HEK293 (cell line): ENCODE results near the gene BUB3.

Experiments used
- CTCF ChIA-PET: fragments of 350-600 bp; formaldehyde crosslinking; extraction: SDS; loops from one replicate; lab custom pipeline; 2021; ENCODE audit warnings: antibody characterized with exemption; lab: Yijun Ruan, JAX
- POLR2A ChIA-PET: fragments of 300-600 bp; formaldehyde crosslinking; extraction: SDS; loops from one replicate; lab custom pipeline; 2020; ENCODE audit warnings: antibody characterized with exemption, inconsistent platforms; lab: Yijun Ruan, JAX
- H3K27ac ChIP-seq: fragments of 200-500 bp; sonication (Bioruptor generic); 2 replicates; pipeline ENCODE4 v1.5.1; 2014; ENCODE audit warnings: low read depth, low read length, control low read depth, inconsistent platforms; ENCODE audit errors: extremely low read depth
- H3K36me3 ChIP-seq, 2 experiments: fragments of 200-500 bp in 1 of 2; sonication (Bioruptor generic) in 1 of 2; 1 replicate in 1 of 2; 2 replicates in 1 of 2; pipeline ENCODE4 v1.5.1; 2014 to 2017; ENCODE audit warnings: inconsistent platforms in 2 of 2, low read length in 2 of 2; ENCODE audit not compliant: control insufficient read depth in 2 of 2, insufficient read depth in 1 of 2
- H3K4me1 ChIP-seq: fragments of 200-500 bp; sonication (Bioruptor generic); 2 replicates; pipeline ENCODE4 v1.5.1; 2014; ENCODE audit warnings: mild to moderate bottlenecking, low read length, inconsistent platforms; ENCODE audit not compliant: control insufficient read depth, insufficient read depth
- H3K4me3 ChIP-seq: 2 replicates; pipeline ENCODE4 v1.5.1; 2011; ENCODE audit warnings: low read depth, mild to moderate bottlenecking, control low read depth, low read length, moderate library complexity
- H3K9me3 ChIP-seq: fragments of 200-500 bp; sonication (Bioruptor generic); 2 replicates; pipeline ENCODE4 v1.5.1; 2014; ENCODE audit warnings: low read depth, low read length, inconsistent platforms; ENCODE audit not compliant: control insufficient read depth, insufficient read depth
- MEIS1 ChIP-seq: sonication (generic); formaldehyde crosslinking; IDR thresholded peaks from 2 replicates; pipeline ENCODE4 v1.8.1; 2022; ENCODE audit warnings: missing genetic modification reagents, mild to moderate bottlenecking, borderline replicate concordance
- ZNF114 ChIP-seq: fragments of 450-650 bp; formaldehyde crosslinking; IDR thresholded peaks from 2 replicates; pipeline ENCODE4 v1.5.0; 2017; ENCODE audit warnings: missing biosample characterization, missing genetic modification characterization

Gene BUB3

DNA sequence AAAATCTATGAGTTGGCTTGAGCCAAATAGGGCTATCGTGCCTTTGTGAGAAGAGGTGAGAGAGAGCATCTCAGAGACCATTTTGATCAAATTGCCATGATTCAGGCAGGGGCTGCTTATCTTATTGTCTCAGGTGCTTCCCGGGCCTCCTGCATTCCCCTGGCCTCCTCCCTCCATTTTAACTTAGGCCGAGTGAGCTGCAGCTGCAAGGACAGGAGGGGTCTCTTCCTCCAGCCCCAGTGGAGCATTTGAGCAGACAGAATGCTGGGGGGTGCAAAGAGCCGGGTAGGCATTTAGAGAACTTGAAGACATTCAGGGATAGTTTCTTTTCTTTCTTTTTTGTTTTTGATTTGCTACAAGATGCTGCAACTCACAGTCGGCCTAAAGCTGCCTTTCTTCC lies 59.0 kb downstream of the BUB3 start:
- no peak for TF ChIP-seq MEIS1 (CRISPR knock-in tag)
- no peak for TF ChIP-seq ZNF114 (tag by site-specific recombination)
- TF ChIP-seq, all 188 proteins: peak for 0
- POLR2A ChIA-PET = no interaction called here
- CTCF ChIA-PET = interaction anchor here (0.6 kb wide), 1 partner anchor 42 kb away, joined by 3 read pairs; no protein-coding TSS in a partner anchor
- Histone ChIP-seq H3K27ac (no peak overlapping the region), H3K4me1 (no peaks in the 10 kb centered on the region), H3K4me3 (no peak overlapping the region), H3K9me3 (no peaks in the 10 kb centered on the region), H3K36me3 (no peaks in the 10 kb centered on the region)
